ENCODE data around the gene DBNL. TPM values are rescaled to one million over a fixed set of nuclear protein-coding genes. Genes with fewer than 3 reads are reported as not detected.

Gene DBNL
- total and polyA plus RNA-seq, 4 experiments from 2014 or later: 157 to 250 (median 171) TPM

DNA sequence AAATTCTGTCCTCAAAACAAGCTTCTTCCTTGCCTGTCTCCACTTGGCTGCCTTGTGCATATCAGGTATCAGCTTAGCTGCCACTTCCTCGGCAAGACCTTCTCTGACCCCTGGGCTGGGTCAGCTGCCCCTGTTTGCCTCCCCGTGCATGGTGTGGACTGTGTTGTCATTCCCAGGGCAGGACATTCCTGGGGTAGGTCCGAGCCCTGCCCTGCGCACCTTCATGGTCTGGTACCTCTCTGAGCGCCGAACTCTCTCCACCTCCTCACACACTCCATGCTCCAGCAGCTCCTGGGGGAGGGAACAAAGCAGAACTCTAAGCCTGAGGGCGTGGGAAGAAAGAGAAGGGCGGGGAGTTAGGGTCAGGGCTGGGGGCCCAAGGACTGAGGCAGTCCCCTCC, 34.0 kb downstream of the DBNL start:
- no peak for DNase-seq
- ChIA-PET POLR2A (ENCODE audit: partially characterized antibody) (interaction anchor here (0.7 to 3.5 kb wide), 3 partner anchors 12 to 34 kb away, joined by 4 to 29 read pairs (median 5); partner anchors contain the start of gene DBNL), CTCF (ENCODE audit: partially characterized antibody) (no interaction called here)
- Mint-ChIP-seq H3K27me3 (no peaks in the 10 kb centered on the region), H3K4me3 (no peak overlapping the region), H3K9me3 (peaks cover 0 to 2% (median 0%) of the 10 kb centered on the region in 8 donors), H3K4me1 (peaks cover 13 to 37% (median 20%) of the 10 kb centered on the region in 4 donors), H3K27ac (peak overlapping the region in 2 of 7 donors; percentile 53 to 59), H3K36me3 (peaks cover 20 to 56% of the 10 kb centered on the region in 2 donors)
- Histone ChIP-seq H3K4me1 (ENCODE audit: insufficient read depth, low read length) (peaks cover 23% of the 10 kb centered on the region), H3K4me3 (ENCODE audit: low read length in 2 of 2) (no peak overlapping the region), H3K9me3 (ENCODE audit: control insufficient read depth in 1 of 2, low read length in 2 of 2) (no peaks in the 10 kb centered on the region), H3K27ac (ENCODE audit: low read depth, low read length) (no peak overlapping the region), H3K36me3 (ENCODE audit: insufficient read depth, low read length) (peaks cover 48% of the 10 kb centered on the region), H3K27me3 (ENCODE audit: insufficient read depth, low read length) (no peaks in the 10 kb centered on the region)
- intact Hi-C loops (cut with micrococcal nuclease): no loop called here

DNA sequence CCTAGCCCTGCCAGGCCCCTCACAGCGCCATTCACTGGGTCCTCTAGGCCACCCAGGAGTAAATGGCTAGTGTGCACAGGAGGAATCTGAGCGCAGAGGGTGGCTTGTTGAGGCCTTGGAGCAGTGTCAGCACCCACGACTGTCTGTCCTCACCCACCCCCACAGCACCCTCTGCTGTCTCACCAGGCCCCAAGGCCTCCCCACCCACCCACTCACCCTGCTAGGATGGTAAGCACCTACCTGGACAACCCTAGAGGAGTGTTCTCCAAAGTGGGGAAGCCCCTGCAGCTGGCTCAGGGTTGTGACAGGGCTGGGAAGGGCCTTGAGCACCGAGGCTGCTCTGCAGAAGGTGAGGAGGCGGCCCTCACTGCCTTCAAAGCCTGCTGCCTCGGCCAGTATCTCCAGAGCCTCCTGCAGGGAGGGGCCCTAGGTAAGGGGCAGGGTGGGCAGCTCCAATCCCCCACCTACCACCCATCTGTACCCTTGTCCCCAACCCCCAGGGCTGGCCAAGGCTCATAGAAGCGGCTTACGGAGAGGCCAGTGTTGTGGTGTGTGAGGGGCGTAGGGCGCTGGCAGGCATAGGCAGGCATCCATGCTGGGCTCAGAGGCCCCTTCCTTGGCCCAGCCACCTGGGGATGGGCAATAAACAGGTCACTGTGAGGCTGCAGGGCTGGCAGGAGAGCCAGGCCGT, 35.0 kb downstream of the DBNL start:
- H3K4me3 Mint-ChIP-seq: no peak overlapping the region
- H3K9me3 ChIP-seq (ENCODE audit: control insufficient read depth in 1 of 2, low read length in 2 of 2): no peaks in the 10 kb centered on the region
- H3K4me3 ChIP-seq (ENCODE audit: low read length in 2 of 2): no peak overlapping the region
- H3K27ac ChIP-seq (ENCODE audit: low read depth, low read length): no peak overlapping the region
- DNase-seq: no peak
- H3K27me3 Mint-ChIP-seq: no peaks in the 10 kb centered on the region
- peaks cover 0 to 2% (median 0%) of the 10 kb centered on the region in 8 donors for H3K9me3 Mint-ChIP-seq
- H3K27ac Mint-ChIP-seq: no peak overlapping the region
- H3K36me3 ChIP-seq (ENCODE audit: insufficient read depth, low read length): peaks cover 48% of the 10 kb centered on the region
- H3K36me3 Mint-ChIP-seq: peaks cover 20 to 53% of the 10 kb centered on the region in 2 donors
- H3K4me1 Mint-ChIP-seq: peaks cover 16 to 42% (median 20%) of the 10 kb centered on the region in 4 donors
- peaks cover 23% of the 10 kb centered on the region for H3K4me1 ChIP-seq (ENCODE audit: insufficient read depth, low read length)
- POLR2A ChIA-PET (ENCODE audit: partially characterized antibody): interaction anchor here (1.4 to 3.5 kb wide), 2 partner anchors 13 to 35 kb away, joined by 5 to 29 read pairs; partner anchors contain the start of gene DBNL
- CTCF ChIA-PET (ENCODE audit: partially characterized antibody): no interaction called here
- intact Hi-C loops (cut with micrococcal nuclease): loop anchor here (5.0 kb wide), 1 partner anchor 493 kb away; the partner anchor contains the start of gene DDX56
- no peaks in the 10 kb centered on the region for H3K27me3 ChIP-seq (ENCODE audit: insufficient read depth, low read length)

DNA sequence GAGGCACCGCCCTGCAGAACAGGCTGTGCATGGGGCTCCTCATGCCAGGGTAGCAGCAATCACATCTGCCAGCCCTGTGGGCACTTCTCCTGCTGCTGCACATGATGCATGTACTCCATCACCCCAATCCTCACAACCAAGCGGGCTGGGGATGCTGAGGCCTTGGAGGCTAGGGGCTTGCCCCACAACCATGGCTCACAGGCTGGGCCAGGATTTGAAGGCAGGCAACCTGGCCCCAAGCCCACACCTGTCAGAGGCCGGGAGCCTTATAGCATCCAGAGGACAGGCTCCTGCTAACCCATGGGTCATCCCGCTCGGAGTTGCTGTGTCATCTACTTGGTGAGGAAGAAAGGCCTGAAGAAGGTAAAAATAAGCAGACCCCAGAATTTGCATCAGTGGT, 35.6 kb downstream of the DBNL start:
- POLR2A ChIA-PET (ENCODE audit: partially characterized antibody): interaction anchor here (0.7 to 3.5 kb wide), 7 partner anchors 12 to 494 kb away, joined by 3 to 32 read pairs (median 5); partner anchors contain the start of genes DBNL, DDX56, NUDCD3 and PGAM2
- Mint-ChIP-seq H3K36me3 (peaks cover 20 to 48% of the 10 kb centered on the region in 2 donors), H3K9me3 (peaks cover 0 to 2% (median 0%) of the 10 kb centered on the region in 8 donors), H3K27me3 (no peaks in the 10 kb centered on the region), H3K4me1 (peaks cover 16 to 42% (median 20%) of the 10 kb centered on the region in 4 donors), H3K27ac (peak overlapping the region in 3 of 7 donors; percentile 15 to 92 (median 36)), H3K4me3 (peak overlapping the region in 1 of 8 donors; percentile 17)
- no peak for DNase-seq
- H3K4me3 ChIP-seq (ENCODE audit: low read length in 2 of 2): no peak overlapping the region
- CTCF ChIA-PET (ENCODE audit: partially characterized antibody): interaction anchor here (1.7 to 1.8 kb wide), 2 partner anchors 8 to 36 kb away, joined by 5 to 8 read pairs; partner anchors contain the start of gene DBNL
- no peak overlapping the region for H3K27ac ChIP-seq (ENCODE audit: low read depth, low read length)
- peaks cover 23% of the 10 kb centered on the region for H3K4me1 ChIP-seq (ENCODE audit: insufficient read depth, low read length)
- H3K9me3 ChIP-seq (ENCODE audit: control insufficient read depth in 1 of 2, low read length in 2 of 2): no peaks in the 10 kb centered on the region
- peaks cover 48% of the 10 kb centered on the region for H3K36me3 ChIP-seq (ENCODE audit: insufficient read depth, low read length)
- H3K27me3 ChIP-seq (ENCODE audit: insufficient read depth, low read length): no peaks in the 10 kb centered on the region
- intact Hi-C loops (cut with micrococcal nuclease): loop anchor here (5.0 kb wide), 1 partner anchor 492 kb away; the partner anchor contains the start of gene DDX56

DNA sequence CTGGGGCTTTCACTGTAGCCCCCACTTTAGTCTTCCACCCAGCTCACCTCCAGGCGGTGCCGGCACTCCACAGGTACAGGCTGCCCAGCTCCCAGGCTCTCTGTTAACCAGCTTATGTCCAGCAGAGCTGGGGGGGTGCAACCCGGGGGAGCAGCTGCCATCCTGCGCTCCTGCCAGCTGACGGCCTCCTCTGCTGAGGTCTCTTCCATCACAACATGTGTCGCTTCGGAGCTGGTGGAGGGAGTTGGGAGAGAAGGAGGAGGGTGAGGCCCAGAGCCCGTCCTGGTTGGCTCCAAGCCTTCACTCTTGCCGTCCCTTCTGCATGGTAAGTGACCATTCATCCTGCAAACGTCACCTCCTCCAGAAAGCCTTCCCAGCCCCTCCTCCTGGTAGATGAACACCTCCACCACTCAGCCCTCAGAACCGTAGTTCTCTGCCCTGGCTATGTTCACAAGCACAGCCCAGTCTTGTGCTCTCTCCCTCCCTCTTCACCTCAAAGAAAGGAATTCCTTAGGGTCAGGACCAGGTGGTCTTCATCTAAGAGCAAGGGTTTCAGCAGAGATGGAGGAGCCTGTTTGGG, 36.3 kb downstream of the DBNL start:
- Mint-ChIP-seq H3K27ac (peak overlapping the region; percentile 92 to 97 (median 95)), H3K9me3 (peaks cover 0 to 2% (median 0%) of the 10 kb centered on the region in 8 donors), H3K36me3 (peaks cover 20 to 45% of the 10 kb centered on the region in 2 donors), H3K4me1 (peaks cover 16 to 42% (median 20%) of the 10 kb centered on the region in 4 donors), H3K4me3 (peak overlapping the region; percentile 84 to 95 (median 91)), H3K27me3 (no peaks in the 10 kb centered on the region)
- POLR2A ChIA-PET (ENCODE audit: partially characterized antibody): interaction anchor here (0.5 to 3.5 kb wide), 14 partner anchors 8 to 1142 kb away, joined by 3 to 32 read pairs (median 4); partner anchors contain the start of genes DBNL, DDX56, NUDCD3 and PGAM2
- CTCF ChIA-PET (ENCODE audit: partially characterized antibody): interaction anchor here (0.8 to 1.8 kb wide), 6 partner anchors 8 to 121 kb away, joined by 3 to 8 read pairs (median 4); partner anchors contain the start of genes DBNL and POLD2
- H3K36me3 ChIP-seq (ENCODE audit: insufficient read depth, low read length): peaks cover 43% of the 10 kb centered on the region
- no peaks in the 10 kb centered on the region for H3K9me3 ChIP-seq (ENCODE audit: control insufficient read depth in 1 of 2, low read length in 2 of 2)
- no peaks in the 10 kb centered on the region for H3K27me3 ChIP-seq (ENCODE audit: insufficient read depth, low read length)
- H3K4me3 ChIP-seq (ENCODE audit: low read length in 2 of 2): peak overlapping the region in 1 of 2 donors; percentile 94
- no peak for DNase-seq
- intact Hi-C loops (cut with micrococcal nuclease): loop anchor here (5.0 kb wide), 1 partner anchor 492 kb away; the partner anchor contains the start of gene DDX56
- H3K27ac ChIP-seq (ENCODE audit: low read depth, low read length): peak overlapping the region; percentile 92
- H3K4me1 ChIP-seq (ENCODE audit: insufficient read depth, low read length): peaks cover 23% of the 10 kb centered on the region

DNA sequence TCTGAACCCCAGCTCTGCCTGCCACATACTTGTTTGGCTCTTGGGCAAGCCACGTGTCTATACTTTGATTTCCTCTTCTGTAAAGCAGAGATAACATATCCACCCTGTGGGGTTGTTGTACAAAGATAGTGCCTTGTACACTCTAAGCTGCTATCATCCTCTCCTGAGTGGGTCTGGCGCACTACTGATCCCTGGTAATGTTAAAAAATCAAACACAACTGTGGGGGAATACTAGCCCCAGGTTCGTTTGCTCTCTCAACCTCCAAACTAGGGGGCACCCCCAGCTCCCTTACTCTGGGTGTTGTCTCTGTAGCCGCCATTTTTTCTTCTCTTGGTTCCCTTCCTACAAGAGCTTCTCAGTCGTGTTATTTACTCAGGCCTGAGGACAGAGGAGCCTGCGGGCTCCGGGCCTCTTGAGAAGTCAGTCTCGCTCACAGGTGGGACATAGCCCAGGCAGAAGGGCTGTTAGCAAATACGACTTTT, 36.8 kb downstream of the DBNL start:
- Mint-ChIP-seq H3K27ac (peak overlapping the region; percentile 92 to 97 (median 95)), H3K4me3 (peak overlapping the region; percentile 84 to 95 (median 91)), H3K27me3 (no peaks in the 10 kb centered on the region), H3K4me1 (peaks cover 16 to 42% (median 20%) of the 10 kb centered on the region in 4 donors), H3K36me3 (peaks cover 20 to 40% of the 10 kb centered on the region in 2 donors), H3K9me3 (peaks cover 0 to 2% (median 0%) of the 10 kb centered on the region in 8 donors)
- ChIA-PET POLR2A (ENCODE audit: partially characterized antibody) (interaction anchor here (0.5 to 3.5 kb wide), 13 partner anchors 9 to 1142 kb away, joined by 3 to 32 read pairs (median 5); partner anchors contain the start of genes DBNL, DDX56, NUDCD3 and PGAM2), CTCF (ENCODE audit: partially characterized antibody) (interaction anchor here (0.8 to 1.8 kb wide), 6 partner anchors 9 to 120 kb away, joined by 3 to 8 read pairs (median 4); partner anchors contain the start of genes DBNL and POLD2)
- Histone ChIP-seq H3K4me1 (ENCODE audit: insufficient read depth, low read length) (peaks cover 23% of the 10 kb centered on the region), H3K36me3 (ENCODE audit: insufficient read depth, low read length) (peaks cover 38% of the 10 kb centered on the region), H3K27me3 (ENCODE audit: insufficient read depth, low read length) (no peaks in the 10 kb centered on the region), H3K27ac (ENCODE audit: low read depth, low read length) (peak overlapping the region; percentile 92), H3K4me3 (ENCODE audit: low read length in 2 of 2) (peak overlapping the region; percentile 57 to 94), H3K9me3 (ENCODE audit: control insufficient read depth in 1 of 2, low read length in 2 of 2) (no peaks in the 10 kb centered on the region)
- intact Hi-C loops (cut with micrococcal nuclease): loop anchor here (5.0 kb wide), 1 partner anchor 491 kb away; the partner anchor contains the start of gene DDX56
- peak in 4 of 5 donors; percentile 23 to 39 (median 36) for DNase-seq

DNA sequence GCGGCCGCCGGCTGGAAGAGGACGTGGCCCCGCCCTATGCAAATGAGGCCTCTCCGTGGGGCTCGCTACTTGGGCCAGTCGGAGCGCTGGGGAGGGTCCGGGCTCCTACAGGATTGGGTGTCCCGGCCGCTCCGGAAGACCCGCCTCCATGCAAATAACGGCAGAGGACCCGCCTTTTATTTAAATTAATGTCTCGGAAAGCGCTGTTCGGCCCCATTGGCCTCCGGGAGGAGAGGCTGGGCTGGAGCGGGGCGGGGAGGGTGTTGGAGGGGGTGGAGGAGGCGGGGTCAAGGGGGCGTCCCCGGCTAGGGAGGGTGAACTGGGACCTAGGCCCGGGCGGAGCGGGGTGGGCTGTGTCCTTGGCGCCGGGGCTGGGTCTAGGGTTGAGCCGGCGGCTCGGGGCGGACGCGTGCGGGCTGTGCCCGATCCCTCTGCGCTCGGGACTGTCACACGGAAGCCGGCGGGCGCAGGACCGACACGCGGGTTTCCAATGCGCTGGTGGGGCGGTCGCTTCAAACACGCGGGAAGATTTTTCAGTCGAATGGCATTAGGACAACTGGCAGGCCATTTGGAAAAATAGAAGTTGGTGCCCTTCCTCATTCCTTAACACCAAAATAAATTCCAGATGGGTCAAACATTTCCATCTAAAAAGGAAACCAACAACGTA, 38.2 kb downstream of the DBNL start:
- peak overlapping the region; percentile 81 for H3K27ac ChIP-seq (ENCODE audit: low read depth, low read length)
- H3K36me3 ChIP-seq (ENCODE audit: insufficient read depth, low read length): peaks cover 25% of the 10 kb centered on the region
- peaks cover 0 to 2% (median 0%) of the 10 kb centered on the region in 8 donors for H3K9me3 Mint-ChIP-seq
- peaks cover 15 to 39% (median 20%) of the 10 kb centered on the region in 4 donors for H3K4me1 Mint-ChIP-seq
- no peaks in the 10 kb centered on the region for H3K27me3 Mint-ChIP-seq
- ChIA-PET CTCF (ENCODE audit: partially characterized antibody) (no interaction called here), POLR2A (ENCODE audit: partially characterized antibody) (interaction anchor here (0.9 kb wide), 1 partner anchor 38 kb away, joined by 5 read pairs; the partner anchor contains the start of gene DBNL)
- H3K4me1 ChIP-seq (ENCODE audit: insufficient read depth, low read length): peaks cover 23% of the 10 kb centered on the region
- no peaks in the 10 kb centered on the region for H3K9me3 ChIP-seq (ENCODE audit: control insufficient read depth in 1 of 2, low read length in 2 of 2)
- intact Hi-C loops (cut with micrococcal nuclease): loop anchor here (1.0 to 5.0 kb wide), 8 partner anchors 22 to 1028 kb away; partner anchors contain the start of genes AEBP1, DBNL, DDX56 and NUDCD3
- H3K36me3 Mint-ChIP-seq: peaks cover 16 to 27% of the 10 kb centered on the region in 2 donors
- peak overlapping the region; percentile 80 to 95 (median 86) for H3K4me3 Mint-ChIP-seq
- H3K27me3 ChIP-seq (ENCODE audit: insufficient read depth, low read length): no peaks in the 10 kb centered on the region
- peak overlapping the region; percentile 57 to 93 (median 78) for H3K27ac Mint-ChIP-seq
- DNase-seq: peak; percentile 96 to 99 (median 99)
- H3K4me3 ChIP-seq (ENCODE audit: low read length in 2 of 2): peak overlapping the region; percentile 42 to 62
